ENCODE data around the gene MTFP1. TPM values are rescaled to one million over a fixed set of nuclear protein-coding genes. Genes with fewer than 3 reads are reported as not detected.

MTFP1 gene
- total and polyA plus RNA-seq, 9 of the 15 experiments (the other 6 are each of a cell fraction or from before 2014, with no cell fraction given): 10.7 to 52.0 (median 30.1) TPM

- Histone ChIP-seq H3K27me3 (ENCODE audit: control insufficient read depth in 2 of 2, insufficient read depth in 2 of 2, low read length in 2 of 2) (peaks cover 0 to 5% of the 10 kb centered on the region in 2 experiments; a peak in 1 of 5 replicates), H3K4me2 (ENCODE audit: insufficient read depth, low read length) (no peak overlapping the region), H3K9me1 (ENCODE audit: control insufficient read depth, insufficient read depth, low read length) (no peaks in the 10 kb centered on the region), H3K9me3 (replicated peaks; ENCODE audit: control insufficient read depth, insufficient read depth, low read depth, low read length) (no peaks in the 10 kb centered on the region), H4K20me1 (replicated peaks; ENCODE audit: control insufficient read depth, insufficient read depth, low read length) (no peaks in the 10 kb centered on the region), H3K27ac (ENCODE audit: extremely low read depth, low read depth, low read length) (no peak overlapping the region), H3K9ac (ENCODE audit: insufficient read depth in 1 of 2, low read depth in 2 of 2, low read length in 2 of 2) (no peak overlapping the region), H3K36me3 (ENCODE audit: control insufficient read depth, insufficient read depth, low read length) (no peaks in the 10 kb centered on the region), H2AFZ (ENCODE audit: low read depth, low read length) (no peak overlapping the region), H3K79me2 (ENCODE audit: control insufficient read depth, insufficient read depth, low read length) (no peaks in the 10 kb centered on the region), H3K4me3 (no peak overlapping the region), H3K4me1 (replicated peaks in 1 of 2; ENCODE audit: control insufficient read depth in 2 of 2, insufficient read depth in 2 of 2, low read length in 2 of 2) (peaks cover 3 to 7% of the 10 kb centered on the region in 2 experiments; a peak in 3 of 5 replicates)
- intact Hi-C loops (cut with micrococcal nuclease): no loop called here
- POLR2A ChIA-PET: interaction anchor here (0.6 kb wide), 1 partner anchor 98 kb away, joined by 3 read pairs; no protein-coding TSS in a partner anchor
- FAIRE-seq (no peak), DNase-seq (ENCODE audit: extremely low read depth in 1 of 4, low spot score in 3 of 4) (no peak), ATAC-seq (no peak)
- WGBS (ENCODE audit: insufficient coverage, low coverage, missing lambda C conversion rate): 66% methylated on average over 8 of the region's 8 CpGs
- in situ Hi-C loops (cut with MboI): no loop called here
- TF ChIP-seq GATA2 (CRISPR knock-in tag; IDR thresholded peaks at IDR 0.05): no peak
- no peak for TF ChIP-seq NFIX (CRISPR knock-in tag; IDR thresholded peaks at IDR 0.05; ENCODE audit: low read depth)
- TF ChIP-seq KDM4B (IDR thresholded peaks at IDR 0.05; ENCODE audit: borderline replicate concordance in 2 of 2, low read depth in 1 of 2): no peak
- no TSS peak for BruUV-seq (replicated peaks)
- CTCF ChIA-PET (ENCODE audit: low intra/inter-chr PET ratio): no interaction called here
These were observed 29.7 kb downstream of the MTFP1 start for GRCh38 chr22:30455075-30455840.

DNA sequence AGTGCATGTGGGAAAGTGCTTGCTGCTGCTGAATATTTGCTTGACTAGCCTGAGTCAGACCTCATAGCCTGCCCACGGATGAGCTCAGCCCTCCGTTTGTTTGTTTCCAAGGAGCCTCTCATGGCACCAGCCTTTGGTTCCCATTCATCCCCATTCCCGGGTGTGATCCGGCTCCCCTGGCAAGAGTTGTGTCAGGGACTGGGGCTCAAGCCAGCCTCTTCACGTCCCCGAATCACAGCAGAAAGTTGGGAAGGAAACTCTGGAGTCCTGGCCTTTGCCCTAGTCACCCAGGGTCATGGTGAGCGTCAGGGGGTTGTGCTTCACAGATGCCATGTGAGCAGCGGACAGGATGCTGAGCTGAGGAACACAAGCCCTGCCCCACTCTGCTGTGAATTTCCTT, 32.4 kb downstream of the MTFP1 start:
- H3K79me2 ChIP-seq (ENCODE audit: control insufficient read depth, insufficient read depth, low read length): no peaks in the 10 kb centered on the region
- no peak overlapping the region for H3K27ac ChIP-seq (ENCODE audit: extremely low read depth, low read depth, low read length)
- in situ Hi-C loops (cut with MboI) (no loop called here), intact Hi-C loops (cut with micrococcal nuclease) (no loop called here)
- no peaks in the 10 kb centered on the region; a peak in 1 of 5 replicates for H3K4me1 ChIP-seq (replicated peaks in 1 of 2; ENCODE audit: control insufficient read depth in 2 of 2, insufficient read depth in 2 of 2, low read length in 2 of 2)
- peaks cover 0 to 5% of the 10 kb centered on the region in 2 experiments; a peak in 1 of 5 replicates for H3K27me3 ChIP-seq (ENCODE audit: control insufficient read depth in 2 of 2, insufficient read depth in 2 of 2, low read length in 2 of 2)
- POLR2A ChIA-PET: no interaction called here
- H3K36me3 ChIP-seq (ENCODE audit: control insufficient read depth, insufficient read depth, low read length): no peaks in the 10 kb centered on the region
- no peak overlapping the region for H2AFZ ChIP-seq (ENCODE audit: low read depth, low read length)
- no peaks in the 10 kb centered on the region for H4K20me1 ChIP-seq (replicated peaks; ENCODE audit: control insufficient read depth, insufficient read depth, low read length)
- FAIRE-seq: no peak
- no peak for TF ChIP-seq ZNF707 (CRISPR knock-in tag; conservative IDR thresholded peaks at IDR 0.05)
- 0% methylated on average over 8 of the region's 8 CpGs for WGBS (ENCODE audit: insufficient coverage, low coverage, missing lambda C conversion rate)
- H3K4me2 ChIP-seq (ENCODE audit: insufficient read depth, low read length): no peak overlapping the region
- no peak overlapping the region for H3K9ac ChIP-seq (ENCODE audit: insufficient read depth in 1 of 2, low read depth in 2 of 2, low read length in 2 of 2)
- BruUV-seq (replicated peaks): no TSS peak
- ATAC-seq: no peak
- no peak for DNase-seq (ENCODE audit: extremely low read depth in 1 of 4, low spot score in 3 of 4)
- H3K4me3 ChIP-seq: no peak overlapping the region
- no peaks in the 10 kb centered on the region for H3K9me1 ChIP-seq (ENCODE audit: control insufficient read depth, insufficient read depth, low read length)
- CTCF ChIA-PET (ENCODE audit: low intra/inter-chr PET ratio): no interaction called here
- no peaks in the 10 kb centered on the region for H3K9me3 ChIP-seq (replicated peaks; ENCODE audit: control insufficient read depth, insufficient read depth, low read depth, low read length)
